NCI-H146 treated with DMSO at 0.1 percent for 48 hours (cell line): ENCODE results near the gene LHX6.
A peak's percentile ranks its signal among the peaks of the same experiment; 100 is the strongest.

Experiments
- DNase-seq: peaks from one replicate; lab custom pipeline; 2025; ENCODE audit not compliant: unreplicated experiment; lab: John Stamatoyannopoulos, UW

Gene LHX6

DNA sequence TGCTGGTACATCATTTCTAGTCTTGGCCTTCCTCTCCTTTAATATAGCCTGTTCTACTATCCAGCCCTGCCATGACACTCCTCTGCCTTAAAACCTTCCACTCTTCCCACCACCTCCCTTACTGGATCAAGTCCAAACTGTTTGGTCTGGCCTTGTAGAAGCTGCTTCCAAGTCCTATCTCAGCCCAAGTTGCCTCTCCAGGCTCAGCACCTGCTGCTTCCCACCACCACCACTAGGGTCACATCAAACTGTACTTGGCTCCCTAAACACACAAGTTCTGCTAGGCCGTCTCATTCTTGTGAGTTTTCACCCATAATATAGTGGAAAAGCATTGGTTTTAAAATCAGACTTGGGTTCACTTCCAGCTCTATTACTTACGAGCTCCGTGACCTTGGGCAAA lies 70.6 kb downstream of the LHX6 start:
- peak; percentile 2 for DNase-seq

DNA sequence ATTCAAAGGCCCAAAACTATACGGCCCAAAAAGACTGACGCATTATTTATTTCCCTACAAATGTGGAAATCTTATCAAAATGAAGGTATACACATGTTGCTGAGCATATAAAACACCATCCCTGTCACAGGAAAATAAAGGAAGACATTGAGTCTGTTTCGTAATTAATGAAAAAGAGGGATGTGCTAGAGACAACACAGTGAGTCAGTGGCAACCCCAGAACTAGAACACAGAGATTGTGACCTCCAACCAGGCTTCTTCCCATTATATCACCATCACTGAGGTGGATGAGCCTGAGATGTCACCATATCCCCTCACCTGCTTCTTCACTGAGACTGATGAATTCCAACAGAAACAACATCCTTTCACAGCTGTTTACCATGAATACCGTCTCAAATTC lies 73.0 kb downstream of the LHX6 start:
- no peak for DNase-seq
